Measurements from ENCODE around the gene ZRANB3. TPM values are rescaled to one million over a fixed set of nuclear protein-coding genes. Genes with fewer than 3 reads are reported as not detected.
A peak's percentile ranks its signal among the peaks of the same experiment; 100 is the strongest.

Gene ZRANB3
- total and polyA plus RNA-seq, 2 of the 13 experiments (the other 11 are each of a cell fraction or from before 2014, with no cell fraction given): 5.8 to 25.2 TPM

DNA sequence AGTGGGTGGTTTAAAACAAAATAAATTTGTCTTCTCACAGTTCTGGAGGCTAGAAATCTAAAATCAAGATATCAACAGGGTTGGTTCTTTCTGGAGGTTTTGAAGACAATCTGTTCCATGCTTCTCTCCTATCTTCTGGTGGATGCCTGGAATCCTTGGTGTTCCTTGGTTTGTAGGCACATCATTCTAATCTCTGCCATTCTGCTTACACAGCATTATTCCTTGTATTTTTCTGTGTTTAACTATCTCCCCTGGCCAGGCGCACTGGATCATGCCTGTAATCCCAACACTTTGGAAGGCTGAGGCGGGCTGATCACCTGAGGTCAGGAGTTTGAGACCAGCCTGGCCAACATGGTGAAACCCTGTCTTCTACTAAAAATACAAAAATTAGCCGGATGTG is 108.1 kb downstream of the ZRANB3 start (continued):
- TF ChIP-seq, protein P1, sequence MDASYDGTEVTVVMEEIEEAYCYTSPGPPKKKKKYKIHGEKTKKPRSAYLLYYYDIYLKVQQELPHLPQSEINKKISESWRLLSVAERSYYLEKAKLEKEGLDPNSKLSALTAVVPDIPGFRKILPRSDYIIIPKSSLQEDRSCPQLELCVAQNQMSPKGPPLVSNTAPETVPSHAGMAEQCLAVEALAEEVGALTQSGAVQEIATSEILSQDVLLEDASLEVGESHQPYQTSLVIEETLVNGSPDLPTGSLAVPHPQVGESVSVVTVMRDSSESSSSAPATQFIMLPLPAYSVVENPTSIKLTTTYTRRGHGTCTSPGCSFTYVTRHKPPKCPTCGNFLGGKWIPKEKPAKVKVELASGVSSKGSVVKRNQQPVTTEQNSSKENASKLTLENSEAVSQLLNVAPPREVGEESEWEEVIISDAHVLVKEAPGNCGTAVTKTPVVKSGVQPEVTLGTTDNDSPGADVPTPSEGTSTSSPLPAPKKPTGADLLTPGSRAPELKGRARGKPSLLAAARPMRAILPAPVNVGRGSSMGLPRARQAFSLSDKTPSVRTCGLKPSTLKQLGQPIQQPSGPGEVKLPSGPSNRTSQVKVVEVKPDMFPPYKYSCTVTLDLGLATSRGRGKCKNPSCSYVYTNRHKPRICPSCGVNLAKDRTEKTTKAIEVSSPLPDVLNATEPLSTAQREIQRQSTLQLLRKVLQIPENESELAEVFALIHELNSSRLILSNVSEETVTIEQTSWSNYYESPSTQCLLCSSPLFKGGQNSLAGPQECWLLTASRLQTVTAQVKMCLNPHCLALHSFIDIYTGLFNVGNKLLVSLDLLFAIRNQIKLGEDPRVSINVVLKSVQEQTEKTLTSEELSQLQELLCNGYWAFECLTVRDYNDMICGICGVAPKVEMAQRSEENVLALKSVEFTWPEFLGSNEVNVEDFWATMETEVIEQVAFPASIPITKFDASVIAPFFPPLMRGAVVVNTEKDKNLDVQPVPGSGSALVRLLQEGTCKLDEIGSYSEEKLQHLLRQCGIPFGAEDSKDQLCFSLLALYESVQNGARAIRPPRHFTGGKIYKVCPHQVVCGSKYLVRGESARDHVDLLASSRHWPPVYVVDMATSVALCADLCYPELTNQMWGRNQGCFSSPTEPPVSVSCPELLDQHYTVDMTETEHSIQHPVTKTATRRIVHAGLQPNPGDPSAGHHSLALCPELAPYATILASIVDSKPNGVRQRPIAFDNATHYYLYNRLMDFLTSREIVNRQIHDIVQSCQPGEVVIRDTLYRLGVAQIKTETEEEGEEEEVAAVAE (CRISPR knock-in tag; IDR thresholded peaks at IDR 0.05; ENCODE audit: borderline replicate concordance): no peak
- TF ChIP-seq, protein P2, sequence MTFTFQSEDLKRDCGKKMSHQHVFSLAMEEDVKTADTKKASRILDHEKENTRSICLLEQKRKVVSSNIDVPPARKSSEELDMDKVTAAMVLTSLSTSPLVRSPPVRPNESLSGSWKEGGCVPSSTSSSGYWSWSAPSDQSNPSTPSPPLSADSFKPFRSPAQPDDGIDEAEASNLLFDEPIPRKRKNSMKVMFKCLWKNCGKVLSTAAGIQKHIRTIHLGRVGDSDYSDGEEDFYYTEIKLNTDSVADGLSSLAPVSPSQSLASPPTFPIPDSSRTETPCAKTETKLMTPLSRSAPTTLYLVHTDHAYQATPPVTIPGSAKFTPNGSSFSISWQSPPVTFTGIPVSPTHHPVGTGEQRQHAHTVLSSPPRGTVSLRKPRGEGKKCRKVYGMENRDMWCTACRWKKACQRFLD (CRISPR knock-in tag; IDR thresholded peaks at IDR 0.05; ENCODE audit: borderline replicate concordance): no peak
- TF ChIP-seq ESRRA (CRISPR knock-in tag; IDR thresholded peaks at IDR 0.05; ENCODE audit: low read depth) (no peak), MAFF (IDR thresholded peaks at IDR 0.05; ENCODE audit: low read depth, low read length) (peak; percentile 91), ZNF17 (CRISPR knock-in tag; IDR thresholded peaks at IDR 0.05) (no peak)

DNA sequence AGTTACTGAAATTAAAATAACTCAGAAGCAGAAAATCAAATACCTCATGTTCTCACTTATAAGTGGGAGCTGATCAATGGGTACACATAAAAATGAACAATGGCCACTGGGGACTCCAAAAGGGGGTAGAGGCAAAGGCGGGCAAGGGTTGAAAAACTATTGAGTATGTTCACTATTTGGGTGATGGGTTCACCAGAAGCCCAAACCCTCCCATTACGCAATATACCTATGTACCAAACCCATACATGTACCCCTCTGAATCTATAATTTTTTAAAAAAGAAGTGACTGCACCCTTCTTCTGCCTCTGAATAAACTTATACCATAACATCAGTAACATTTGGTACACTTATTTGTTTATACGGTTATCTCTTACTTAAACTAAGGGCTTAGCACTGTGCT is 119.4 kb downstream of the ZRANB3 start:
- Histone ChIP-seq H3K27me3 (ENCODE audit: control insufficient read depth in 1 of 2, insufficient read depth in 2 of 2, low read length in 2 of 2) (no peaks in the 10 kb centered on the region), H3K9ac (ENCODE audit: insufficient read depth, low read depth, low read length) (no peak overlapping the region), H3K36me3 (replicated peaks in 1 of 2; ENCODE audit: control insufficient read depth in 1 of 2, insufficient read depth in 2 of 2, low read length in 2 of 2) (no peaks in the 10 kb centered on the region), H3K4me3 (replicated peaks in 1 of 3; ENCODE audit: insufficient read depth in 1 of 3, low read depth in 2 of 3, low read length in 3 of 3) (no peak overlapping the region), H2AFZ (ENCODE audit: low read length) (no peak overlapping the region), H3K4me2 (ENCODE audit: low read depth, low read length) (no peak overlapping the region), H3K27ac (ENCODE audit: extremely low read length, insufficient read depth, low read length) (no peak overlapping the region), H3K9me3 (ENCODE audit: low read length) (no peaks in the 10 kb centered on the region), H4K20me1 (ENCODE audit: insufficient read depth, low read length) (no peaks in the 10 kb centered on the region), H3K79me2 (ENCODE audit: insufficient read depth, low read length) (no peaks in the 10 kb centered on the region), H3K4me1 (ENCODE audit: insufficient read depth, low read length) (no peaks in the 10 kb centered on the region)
- DNase-seq (ENCODE audit: low spot score): no peak
- POLR2A ChIA-PET: no interaction called here
- no peak for ATAC-seq
- FAIRE-seq: no peak
- CTCF ChIA-PET (ENCODE audit: low intra/inter-chr PET ratio, low total read pairs): no interaction called here
- intact Hi-C loops (cut with micrococcal nuclease; ENCODE audit: unreplicated experiment): no loop called here
- WGBS (ENCODE audit: low lambda C conversion rate): 98% methylated on average over 3 of the region's 3 CpGs
- BruUV-seq (replicated peaks): no TSS peak
- peak; percentile 86 for TF ChIP-seq CEBPB (IDR thresholded peaks at IDR 0.05; ENCODE audit: borderline replicate concordance, low read depth, low read length)
- no peak for TF ChIP-seq ZNF816 (CRISPR knock-in tag; IDR thresholded peaks at IDR 0.05; ENCODE audit: borderline replicate concordance)
- TF ChIP-seq, protein P3, sequence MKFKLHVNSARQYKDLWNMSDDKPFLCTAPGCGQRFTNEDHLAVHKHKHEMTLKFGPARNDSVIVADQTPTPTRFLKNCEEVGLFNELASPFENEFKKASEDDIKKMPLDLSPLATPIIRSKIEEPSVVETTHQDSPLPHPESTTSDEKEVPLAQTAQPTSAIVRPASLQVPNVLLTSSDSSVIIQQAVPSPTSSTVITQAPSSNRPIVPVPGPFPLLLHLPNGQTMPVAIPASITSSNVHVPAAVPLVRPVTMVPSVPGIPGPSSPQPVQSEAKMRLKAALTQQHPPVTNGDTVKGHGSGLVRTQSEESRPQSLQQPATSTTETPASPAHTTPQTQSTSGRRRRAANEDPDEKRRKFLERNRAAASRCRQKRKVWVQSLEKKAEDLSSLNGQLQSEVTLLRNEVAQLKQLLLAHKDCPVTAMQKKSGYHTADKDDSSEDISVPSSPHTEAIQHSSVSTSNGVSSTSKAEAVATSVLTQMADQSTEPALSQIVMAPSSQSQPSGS (CRISPR knock-in tag; IDR thresholded peaks at IDR 0.05): no peak
- TF ChIP-seq ZFYVE20 (CRISPR knock-in tag; IDR thresholded peaks at IDR 0.05; ENCODE audit: borderline replicate concordance, low read depth): no peak
- TF ChIP-seq BRCA1 (CRISPR knock-in tag; IDR thresholded peaks at IDR 0.05): no peak
- in situ Hi-C loops (cut with HindIII; ENCODE audit: extremely low pct_ligation_motif_present, low pct_unique_long_range_greater_than_20kb): no loop called here

Measured in HepG2 (cell line).